ENCODE measurements around the gene KCNT2.
A peak's percentile ranks its signal among the peaks of the same experiment; 100 is the strongest.
"Not testable (repeated sequence)": the region's sequence is repeated elsewhere in the genome, so short reads cannot be mapped to it uniquely, and the experiment has no call there.

KCNT2 gene

GRCh38 chr1:196590012-196590708, 18.1 kb downstream of the KCNT2 start:
- no peak for DNase-seq

GRCh38 chr1:196584696-196585095, 23.5 kb downstream of the KCNT2 start:
- no peak for DNase-seq

- DNase-seq = no peak
Observed at GRCh38 chr1:196577386-196577785, 30.9 kb downstream of the KCNT2 start.

GRCh38 chr1:196573226-196573625, 35.0 kb downstream of the KCNT2 start:
- no peak for DNase-seq

- no peak for DNase-seq
Observed at GRCh38 chr1:196567238-196567637, 41.0 kb downstream of the KCNT2 start.

GRCh38 chr1:196563768-196564167, 44.5 kb downstream of the KCNT2 start:
- DNase-seq = no peak

GRCh38 chr1:196559314-196559713, 48.9 kb downstream of the KCNT2 start:
- no peak for DNase-seq

- DNase-seq = peak; percentile 62
Observed at GRCh38 chr1:196558411-196558810, 49.8 kb downstream of the KCNT2 start.

- no peak for DNase-seq
Observed at GRCh38 chr1:196557797-196558196, 50.4 kb downstream of the KCNT2 start.

- DNase-seq = peak; percentile 12
Observed at GRCh38 chr1:196550731-196551130, 57.5 kb downstream of the KCNT2 start.

GRCh38 chr1:196546272-196547111, 61.7 kb downstream of the KCNT2 start:
- DNase-seq = peak; percentile 14

GRCh38 chr1:196545222-196545621, 63.0 kb downstream of the KCNT2 start:
- no peak for DNase-seq

- DNase-seq = no peak
Observed at GRCh38 chr1:196544617-196545016, 63.6 kb downstream of the KCNT2 start.

- DNase-seq = no peak
Observed at GRCh38 chr1:196543833-196544232, 64.4 kb downstream of the KCNT2 start.

GRCh38 chr1:196538473-196538872, 69.8 kb downstream of the KCNT2 start:
- DNase-seq = no peak

GRCh38 chr1:196535727-196536126, 72.5 kb downstream of the KCNT2 start:
- peak; percentile 57 for DNase-seq

GRCh38 chr1:196531737-196532524, 76.3 kb downstream of the KCNT2 start:
- no peak for DNase-seq

GRCh38 chr1:196527919-196528318, 80.3 kb downstream of the KCNT2 start:
- no peak for DNase-seq

GRCh38 chr1:196522574-196523345, 85.5 kb downstream of the KCNT2 start:
- not testable (repeated sequence) for DNase-seq

- DNase-seq = no peak
Observed at GRCh38 chr1:196517193-196517592, 91.0 kb downstream of the KCNT2 start.

GRCh38 chr1:196516373-196516772, 91.9 kb downstream of the KCNT2 start:
- peak; percentile 7 for DNase-seq

GRCh38 chr1:196515904-196516303, 92.3 kb downstream of the KCNT2 start:
- DNase-seq = no peak

GRCh38 chr1:196513821-196514220, 94.4 kb downstream of the KCNT2 start:
- DNase-seq = no peak
